GM18909 (cell line): Measurements from ENCODE around the gene GRXCR2.
A peak's percentile ranks its signal among the peaks of the same experiment; 100 is the strongest.
"Not testable (repeated sequence)": the region's sequence is repeated elsewhere in the genome, so short reads cannot be mapped to it uniquely, and the experiment has no call there.

Experiments
- ATAC-seq: cut with Tn5 transposase; IDR thresholded peaks from one replicate; pipeline ENCODE4 v1.9.1; 2021; ENCODE audit warnings: mild to moderate bottlenecking; ENCODE audit not compliant: unreplicated experiment, poor library complexity

The GRXCR2 gene

GRCh38 chr5:145887976-145888574, 15.3 kb upstream of the GRXCR2 start:
- peak; percentile 68 for ATAC-seq

DNA sequence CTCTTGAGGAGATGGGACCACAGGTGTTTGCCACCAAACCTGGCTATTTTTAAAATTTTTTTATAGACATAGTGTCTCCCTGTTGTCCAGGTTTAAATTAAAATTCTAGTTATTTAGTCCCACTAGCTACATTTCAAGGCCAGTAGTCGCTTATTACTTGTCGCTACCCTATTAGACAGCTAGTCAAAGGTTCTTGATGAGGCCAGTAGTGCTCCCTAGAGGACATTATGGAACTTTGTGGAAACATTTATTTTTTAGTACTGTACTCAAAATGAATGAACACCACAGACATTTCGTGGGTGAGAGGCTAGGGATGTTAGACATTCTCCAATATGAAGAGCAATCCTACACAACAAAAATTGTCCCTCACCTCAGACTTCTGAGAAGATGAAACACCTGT, 14.4 kb upstream of the GRXCR2 start:
- no peak for ATAC-seq

DNA sequence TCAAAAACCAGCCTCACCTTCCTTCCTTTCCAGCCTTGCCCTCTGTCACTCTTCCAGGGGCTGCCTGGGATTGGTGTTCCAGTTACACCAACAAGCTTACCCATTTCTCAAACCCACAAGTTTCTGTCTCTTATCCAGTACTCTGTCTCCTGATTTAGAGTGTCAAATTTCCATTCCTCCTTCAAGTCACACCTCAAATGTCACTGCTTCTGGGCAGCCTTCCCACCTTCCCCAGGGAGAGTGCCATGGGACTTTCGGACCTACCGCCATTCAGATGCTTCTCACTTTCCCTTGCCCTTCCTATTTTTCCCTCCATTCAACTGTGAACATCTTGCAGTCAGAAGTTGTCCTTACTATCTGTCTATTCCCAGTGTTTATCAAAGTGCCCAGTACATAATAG, 2.0 kb upstream of the GRXCR2 start:
- no peak for ATAC-seq

DNA sequence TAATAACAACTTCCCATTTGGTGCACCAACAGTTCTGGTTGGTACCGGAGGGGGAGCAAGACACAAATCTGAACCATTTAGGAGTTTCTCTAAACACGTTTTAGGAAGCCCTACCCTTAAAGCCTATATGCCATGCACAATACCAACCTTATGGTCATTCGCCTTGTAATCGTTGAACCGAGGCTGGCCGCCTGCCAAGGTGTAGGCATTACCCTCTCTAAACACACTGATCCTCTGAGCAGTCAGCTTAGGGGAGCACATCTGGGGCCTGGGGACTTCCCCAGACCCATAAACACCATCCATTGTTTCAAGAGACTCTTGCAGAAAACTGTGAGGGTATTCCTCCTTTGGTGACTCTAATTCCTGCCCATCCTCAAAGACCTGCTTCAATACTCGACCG, 328 bp downstream of the GRXCR2 start:
- ATAC-seq: no peak

DNA sequence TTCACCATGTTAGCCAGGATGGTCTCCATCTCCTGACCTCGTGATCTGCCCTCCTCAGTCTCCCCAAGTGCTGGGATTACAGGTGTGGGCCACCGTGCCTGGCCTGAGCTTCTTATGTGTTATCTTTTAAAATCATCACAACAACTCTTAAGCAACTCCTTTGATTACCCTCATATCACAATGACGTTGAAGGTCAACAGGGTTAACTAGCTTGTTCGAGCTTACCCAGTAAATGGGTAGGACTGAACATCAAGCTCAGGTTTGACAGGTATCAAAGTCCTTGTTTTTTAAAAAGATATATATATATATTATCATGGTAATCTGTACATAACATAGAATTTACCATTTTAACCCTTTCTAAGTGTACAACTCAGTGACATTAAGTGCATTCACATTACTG, 3.1 kb downstream of the GRXCR2 start:
- no peak for ATAC-seq

DNA sequence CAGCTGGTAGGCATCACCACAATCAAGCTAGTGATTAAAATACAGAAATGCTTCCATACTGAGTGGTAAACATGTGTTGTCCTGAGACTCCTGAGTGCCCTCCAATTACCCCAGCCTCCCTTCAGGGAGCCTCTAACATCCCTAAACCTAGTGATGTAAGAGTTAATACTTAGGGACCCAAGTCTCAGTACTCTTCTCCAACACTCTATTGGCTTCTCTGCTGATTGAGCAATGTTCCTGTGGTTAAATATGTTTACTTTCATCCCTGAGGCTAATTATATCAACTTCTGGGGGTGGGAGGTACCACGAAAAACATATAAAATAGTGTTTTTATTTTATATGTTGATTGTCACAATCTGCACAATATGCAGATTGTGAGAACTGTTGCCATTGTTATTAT, 5.0 kb downstream of the GRXCR2 start:
- ATAC-seq: no peak

DNA sequence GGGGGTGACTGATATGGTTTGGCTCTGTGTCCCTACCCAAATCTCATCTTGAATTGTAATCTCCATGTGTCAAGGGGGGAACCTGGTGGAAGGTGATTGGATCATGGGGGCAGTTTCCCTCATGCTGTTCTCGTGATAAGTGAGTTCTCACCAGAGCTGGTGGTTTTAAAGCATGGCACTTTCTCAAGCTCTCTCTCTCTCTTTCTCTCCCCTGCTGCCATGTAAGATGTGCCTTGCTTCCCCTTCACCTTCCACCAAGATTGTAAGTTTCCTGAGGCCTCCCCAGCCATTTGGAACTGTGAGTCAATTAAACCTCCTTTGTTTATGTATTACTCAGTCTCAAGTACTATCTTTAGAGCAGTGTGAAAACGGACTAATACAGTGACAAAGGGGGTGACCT, 8.4 kb downstream of the GRXCR2 start:
- not testable (repeated sequence) for ATAC-seq

- ATAC-seq: no peak
Observed at GRCh38 chr5:145863003-145863402, 9.8 kb downstream of the GRXCR2 start.

DNA sequence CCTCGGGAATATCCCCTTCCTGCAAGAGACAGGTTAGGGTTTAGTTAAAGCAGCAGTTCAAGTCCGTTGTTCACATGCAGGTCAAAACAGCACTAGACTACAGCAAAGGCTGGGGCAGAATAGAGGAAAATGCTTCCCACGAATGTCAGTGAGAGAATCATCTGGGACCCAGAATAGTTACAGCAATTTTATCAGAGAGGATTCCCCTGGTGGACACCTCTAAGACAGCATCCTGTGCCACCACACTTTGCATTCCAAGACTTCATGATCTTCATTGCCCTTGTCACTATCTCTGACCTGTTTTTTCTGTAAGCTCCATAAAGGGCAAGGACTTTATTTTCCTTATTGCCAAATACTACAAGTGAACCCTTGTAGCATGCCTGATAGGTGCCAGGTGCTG, 12.9 kb downstream of the GRXCR2 start:
- ATAC-seq: no peak

DNA sequence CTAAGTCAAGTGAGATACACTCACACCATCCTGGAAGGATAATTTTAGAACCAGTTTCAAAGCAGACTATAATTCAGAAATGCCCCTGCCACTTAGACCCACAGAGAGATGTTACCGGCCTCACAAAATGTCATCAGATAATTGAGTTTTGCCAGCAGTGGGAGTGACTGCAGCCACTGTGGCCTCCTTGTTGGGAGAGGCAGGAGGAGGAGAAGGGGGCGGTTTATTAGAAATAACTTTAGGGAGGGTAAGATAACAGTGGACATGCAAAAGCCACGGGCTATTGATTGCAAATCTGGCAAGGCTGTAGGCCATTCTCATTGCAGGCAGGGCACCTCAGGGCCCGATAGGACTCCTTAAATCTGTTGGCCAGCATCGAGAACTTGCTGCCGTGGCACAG, 13.4 kb downstream of the GRXCR2 start:
- ATAC-seq: no peak

- no peak for ATAC-seq
Observed at GRCh38 chr5:145858959-145859358, 13.9 kb downstream of the GRXCR2 start.

DNA sequence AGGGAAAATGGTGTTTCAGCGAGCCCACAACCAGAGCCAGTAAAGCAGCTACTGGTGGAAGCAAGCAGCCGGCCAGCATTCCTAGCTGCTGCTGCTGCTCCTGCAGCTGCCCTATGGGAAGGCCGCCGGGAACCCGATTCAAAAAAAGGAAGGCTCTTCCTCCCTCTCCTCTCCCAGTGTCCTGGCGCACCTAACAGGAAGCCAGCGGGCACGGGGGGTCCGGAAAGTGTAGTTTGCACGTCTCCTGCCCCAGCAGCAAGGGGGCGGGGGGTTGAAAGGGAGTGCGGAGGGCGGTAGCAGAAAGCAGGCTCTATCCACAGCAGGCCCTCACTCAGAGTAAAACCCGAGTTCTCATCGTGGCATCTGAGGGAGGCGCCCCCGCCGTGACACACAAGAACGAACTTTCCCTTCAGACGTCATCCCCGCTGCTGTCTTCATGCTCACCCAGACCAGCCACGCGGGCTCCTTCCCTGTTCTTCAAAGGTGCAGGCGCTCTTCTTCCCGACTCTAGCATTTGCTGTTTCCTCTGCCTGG, 16.5 kb downstream of the GRXCR2 start:
- ATAC-seq: peak; percentile 52

- ATAC-seq: no peak
Observed at GRCh38 chr5:145855763-145856267, 17.0 kb downstream of the GRXCR2 start.

GRCh38 chr5:145854651-145855258, 18.1 kb downstream of the GRXCR2 start:
- ATAC-seq: no peak

- ATAC-seq: no peak
Observed at GRCh38 chr5:145853781-145854376, 18.9 kb downstream of the GRXCR2 start.

DNA sequence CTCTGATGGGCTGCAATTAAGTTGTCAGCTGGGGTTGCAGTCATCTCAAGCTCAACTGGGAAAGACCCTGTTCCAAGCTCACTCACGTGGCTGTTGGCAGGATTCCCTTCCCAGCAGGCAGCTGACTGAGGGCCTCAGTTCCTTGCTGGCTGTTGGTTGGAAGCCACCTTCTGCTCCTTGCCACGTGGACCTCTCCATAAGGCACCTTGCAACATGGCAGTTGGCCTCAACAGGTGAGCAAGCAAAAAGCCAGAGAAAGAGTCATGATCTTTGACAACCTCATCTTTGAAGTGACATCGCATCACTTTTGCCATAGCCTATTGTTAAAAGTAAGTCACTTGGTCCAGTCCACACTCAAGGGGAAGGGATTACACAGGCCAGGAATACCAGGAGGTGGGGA, 19.8 kb downstream of the GRXCR2 start:
- ATAC-seq: no peak

DNA sequence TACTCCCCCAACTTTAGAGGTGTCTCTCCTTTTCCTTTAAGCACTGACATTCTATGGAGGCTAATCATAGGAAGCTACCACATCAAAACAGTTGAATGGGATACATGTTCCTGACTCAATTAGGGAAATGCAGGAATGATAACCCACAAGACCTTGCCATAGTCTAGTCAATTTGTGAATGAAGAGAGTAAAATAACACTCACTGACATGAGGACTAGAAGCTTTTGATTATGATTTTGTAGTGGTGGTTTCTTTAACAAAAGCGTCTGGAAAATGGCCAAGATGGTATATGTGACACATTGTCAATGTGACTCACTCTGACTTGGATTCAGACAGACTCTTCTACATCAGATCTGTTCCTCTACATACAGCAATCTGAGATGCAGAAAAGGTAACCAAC, 24.0 kb downstream of the GRXCR2 start:
- ATAC-seq: no peak

DNA sequence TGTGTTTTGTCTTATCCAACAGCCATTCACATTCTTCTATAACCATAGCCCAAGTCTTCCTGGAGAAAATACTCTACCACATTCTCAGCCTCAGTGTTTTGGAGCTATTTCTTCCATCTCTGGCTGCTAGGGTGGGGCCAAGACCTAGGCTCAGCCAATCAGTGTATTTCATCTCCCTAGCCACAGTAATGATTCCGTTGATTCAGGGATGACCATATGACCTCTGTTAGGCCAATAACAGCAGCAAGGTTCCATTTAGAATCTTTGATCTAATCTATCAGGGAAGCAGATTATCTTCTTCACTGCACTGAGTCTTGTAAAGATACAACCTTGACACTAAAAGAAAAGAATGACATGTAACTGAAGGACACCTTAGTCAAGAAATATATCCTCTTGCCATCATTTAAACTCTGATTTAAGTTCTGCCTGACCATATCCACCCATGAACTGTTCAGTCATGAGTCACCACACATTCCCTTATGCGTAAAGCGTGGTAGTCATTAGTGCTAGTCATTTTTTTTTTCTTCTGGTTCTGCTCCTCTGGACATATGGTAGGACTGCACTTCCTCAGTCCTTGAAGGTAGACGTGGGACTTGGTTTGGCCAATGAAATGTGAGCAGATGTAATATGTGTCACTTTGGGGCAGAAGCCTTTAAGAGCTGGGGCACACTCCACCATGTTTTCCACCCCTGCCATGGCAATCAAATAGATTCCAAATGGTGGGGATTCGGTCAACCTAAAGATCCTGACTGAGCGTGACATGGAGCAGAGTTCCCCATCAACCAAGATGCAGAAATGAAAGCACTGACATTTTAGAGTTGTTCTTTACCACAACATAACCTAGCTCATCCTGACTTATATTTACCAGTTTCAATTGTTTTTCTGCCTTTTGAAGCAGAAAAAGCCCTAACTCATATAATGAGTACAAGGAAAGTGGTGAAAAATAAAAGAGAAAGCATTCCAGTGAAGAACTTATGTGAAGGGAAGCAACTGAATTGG, 25.0 kb downstream of the GRXCR2 start:
- no peak for ATAC-seq

DNA sequence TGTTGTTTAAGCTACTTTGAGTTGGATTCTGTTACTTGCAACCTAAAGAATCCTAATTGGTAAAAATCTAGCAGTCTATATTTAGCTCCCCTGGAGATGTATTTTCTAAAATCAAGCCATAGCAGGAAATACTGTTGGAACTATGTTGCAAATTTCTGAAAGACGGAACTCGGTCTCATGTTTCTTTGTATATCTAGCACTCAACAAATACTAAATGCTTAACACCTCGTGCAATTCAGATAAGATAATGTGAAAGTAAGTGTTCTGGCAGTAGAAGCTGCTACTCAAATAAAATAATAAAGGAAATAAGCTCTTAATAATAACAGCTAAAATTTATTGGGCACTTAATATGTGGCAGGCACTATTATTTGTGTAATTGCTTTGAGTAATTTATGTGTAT, 26.7 kb downstream of the GRXCR2 start:
- no peak for ATAC-seq

DNA sequence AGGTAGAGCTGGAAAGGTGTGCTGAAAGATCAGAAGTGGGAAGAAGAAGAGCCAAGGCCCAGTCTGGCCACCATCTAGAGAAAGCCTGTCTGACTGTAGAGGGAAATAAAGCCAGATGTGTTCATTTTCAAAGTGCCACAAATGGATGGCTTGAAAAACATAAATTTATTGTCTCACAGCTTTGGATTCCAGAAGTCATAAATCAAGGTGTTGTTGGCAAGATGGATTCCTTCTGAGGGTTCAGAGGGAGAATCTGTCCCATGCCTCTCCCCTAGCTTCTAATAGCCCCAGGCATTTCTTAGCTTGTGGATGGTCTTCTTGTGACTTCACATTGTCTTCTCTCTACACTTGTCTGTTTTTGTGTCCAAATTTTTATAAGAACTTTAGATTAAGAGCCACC, 31.5 kb downstream of the GRXCR2 start:
- ATAC-seq: no peak
